Measurements from ENCODE around the gene OR51B2. TPM values are rescaled to one million over a fixed set of nuclear protein-coding genes. Genes with fewer than 3 reads are reported as not detected.

The OR51B2 gene
- total RNA-seq, 1 donor = not detected

DNA sequence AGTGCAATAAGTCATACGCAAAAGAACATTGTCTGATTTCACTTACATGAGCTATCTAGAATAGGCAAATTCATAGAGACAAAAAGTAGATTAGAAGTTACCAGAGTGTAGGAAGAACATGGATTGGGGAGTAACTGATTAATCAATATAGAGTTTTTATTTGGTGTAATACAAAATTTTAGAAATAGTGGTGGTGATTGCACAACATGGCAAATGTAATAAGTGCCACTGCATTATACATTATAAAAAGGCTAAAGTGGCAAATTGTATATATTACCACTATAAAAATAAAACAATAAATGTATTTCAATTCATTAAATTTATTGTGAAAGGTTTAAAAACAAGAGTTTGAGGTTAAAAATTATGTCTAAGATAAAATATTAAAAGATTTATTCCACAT lies 13.7 kb downstream of the OR51B2 start:
- no peak overlapping the region for H3K4me3 ChIP-seq (ENCODE audit: low read depth, low read length)
- TF ChIP-seq, protein P1, sequence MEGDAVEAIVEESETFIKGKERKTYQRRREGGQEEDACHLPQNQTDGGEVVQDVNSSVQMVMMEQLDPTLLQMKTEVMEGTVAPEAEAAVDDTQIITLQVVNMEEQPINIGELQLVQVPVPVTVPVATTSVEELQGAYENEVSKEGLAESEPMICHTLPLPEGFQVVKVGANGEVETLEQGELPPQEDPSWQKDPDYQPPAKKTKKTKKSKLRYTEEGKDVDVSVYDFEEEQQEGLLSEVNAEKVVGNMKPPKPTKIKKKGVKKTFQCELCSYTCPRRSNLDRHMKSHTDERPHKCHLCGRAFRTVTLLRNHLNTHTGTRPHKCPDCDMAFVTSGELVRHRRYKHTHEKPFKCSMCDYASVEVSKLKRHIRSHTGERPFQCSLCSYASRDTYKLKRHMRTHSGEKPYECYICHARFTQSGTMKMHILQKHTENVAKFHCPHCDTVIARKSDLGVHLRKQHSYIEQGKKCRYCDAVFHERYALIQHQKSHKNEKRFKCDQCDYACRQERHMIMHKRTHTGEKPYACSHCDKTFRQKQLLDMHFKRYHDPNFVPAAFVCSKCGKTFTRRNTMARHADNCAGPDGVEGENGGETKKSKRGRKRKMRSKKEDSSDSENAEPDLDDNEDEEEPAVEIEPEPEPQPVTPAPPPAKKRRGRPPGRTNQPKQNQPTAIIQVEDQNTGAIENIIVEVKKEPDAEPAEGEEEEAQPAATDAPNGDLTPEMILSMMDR (IDR thresholded peaks at IDR 0.05; ENCODE audit: insufficient read depth, low read depth, low read length) = no peak
- DNase-seq (ENCODE audit: low read depth) = no peak

DNA sequence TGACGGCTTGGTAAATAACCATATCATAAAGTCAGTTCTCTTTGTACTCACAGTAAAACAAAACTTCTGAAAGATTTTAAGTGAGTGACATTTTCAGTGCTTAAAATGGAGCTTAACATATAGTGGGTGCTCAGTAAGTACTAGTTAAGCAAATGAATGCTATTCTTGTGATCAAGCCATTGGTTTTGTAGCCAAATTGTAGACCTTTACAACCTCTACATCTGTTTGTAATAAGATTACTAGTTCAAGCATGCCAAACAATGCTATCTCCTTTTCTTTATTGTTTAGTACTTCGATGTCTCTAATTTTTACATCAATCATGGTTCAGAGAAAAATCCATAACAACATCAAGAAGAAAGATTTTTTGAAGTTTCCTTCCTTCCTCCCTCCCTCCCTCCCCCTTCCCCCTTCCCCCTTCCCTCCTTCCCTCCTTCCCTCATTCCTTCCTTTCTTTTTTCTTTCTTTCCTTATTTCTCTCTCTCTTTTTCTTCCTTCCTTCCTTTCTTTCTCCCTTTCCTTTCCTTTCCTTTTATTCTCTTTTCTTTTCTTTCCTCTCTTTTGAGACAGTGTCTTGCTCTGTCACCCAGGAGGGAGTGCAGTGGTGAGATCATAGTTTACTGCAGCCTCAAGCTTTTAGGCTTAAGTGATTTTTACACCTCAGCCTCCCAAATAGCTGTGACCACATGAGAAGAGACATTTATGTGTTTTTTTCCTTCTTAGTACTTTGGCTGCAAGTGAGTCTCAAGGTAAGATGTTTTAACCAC lies 16.7 kb downstream of the OR51B2 start:
- TF ChIP-seq, protein P1 (IDR thresholded peaks at IDR 0.05; ENCODE audit: insufficient read depth, low read depth, low read length) = no peak
- DNase-seq (ENCODE audit: low read depth) = no peak
- no peak overlapping the region for H3K4me3 ChIP-seq (ENCODE audit: low read depth, low read length)

DNA sequence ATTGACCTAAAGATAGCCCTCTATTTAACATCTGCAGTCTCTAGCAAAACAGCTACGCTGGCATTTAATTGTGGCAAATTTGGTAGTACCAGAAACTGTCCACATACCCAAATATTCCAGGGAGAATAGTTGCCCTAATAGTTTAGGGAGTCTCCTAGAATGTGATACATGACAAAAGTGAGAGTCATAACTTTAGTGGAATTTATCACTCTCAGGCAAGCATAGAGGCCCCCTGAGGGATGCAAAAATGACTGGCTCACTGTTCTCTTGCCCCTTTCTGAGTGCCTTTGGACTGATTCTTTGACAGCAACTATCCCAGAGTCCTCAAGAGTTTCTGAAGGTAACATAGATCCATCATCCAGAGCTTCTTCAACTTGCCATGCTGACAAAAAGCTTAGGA lies 20.1 kb downstream of the OR51B2 start:
- no peak overlapping the region for H3K4me3 ChIP-seq (ENCODE audit: low read depth, low read length)
- TF ChIP-seq, protein P1 (IDR thresholded peaks at IDR 0.05; ENCODE audit: insufficient read depth, low read depth, low read length) = no peak
- no peak for DNase-seq (ENCODE audit: low read depth)

DNA sequence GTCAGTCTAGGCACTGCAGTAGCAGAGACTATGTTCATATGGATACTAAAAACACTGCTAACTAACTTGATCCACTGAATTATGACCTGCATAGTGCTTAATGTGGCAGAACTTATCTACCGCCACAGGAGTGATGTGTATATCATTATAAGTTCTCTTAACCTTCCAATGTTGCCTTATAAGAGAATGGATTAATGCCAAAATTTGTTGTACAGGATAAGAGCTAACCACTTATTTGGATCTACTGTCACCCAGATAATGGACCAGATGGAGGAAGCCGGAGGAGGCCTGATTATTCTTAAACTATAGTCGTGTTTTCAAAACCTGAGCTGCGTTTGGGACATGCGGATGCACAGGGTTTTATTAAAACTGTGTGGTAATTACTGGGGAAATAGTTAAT lies 20.5 kb downstream of the OR51B2 start:
- no peak overlapping the region for H3K4me3 ChIP-seq (ENCODE audit: low read depth, low read length)
- no peak for DNase-seq (ENCODE audit: low read depth)
- TF ChIP-seq, protein P1 (IDR thresholded peaks at IDR 0.05; ENCODE audit: insufficient read depth, low read depth, low read length) = no peak

DNA sequence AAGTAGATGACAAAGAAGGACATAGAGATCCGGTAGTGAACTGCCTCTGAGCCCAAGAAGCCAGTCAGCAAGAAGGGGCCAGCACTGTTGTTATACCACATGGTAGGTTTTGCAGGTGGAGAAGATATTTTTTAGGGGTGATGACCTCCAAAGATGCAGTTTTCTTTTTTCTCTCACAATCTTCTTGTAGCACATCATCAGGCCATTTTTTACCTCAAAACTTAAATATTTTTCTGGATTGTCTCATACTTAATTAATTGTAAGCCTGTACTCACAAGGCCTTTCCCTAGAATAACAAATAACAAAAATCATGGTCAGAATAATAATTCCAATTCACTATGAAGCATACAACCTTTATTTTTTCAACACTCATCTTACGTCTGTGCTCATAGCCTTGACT lies 22.3 kb downstream of the OR51B2 start, which contains the start of gene OR51B4:
TSS of gene OR51B4 (minus strand) at position 101 of the 400 bp plus-strand sequence. CDS start at position 101, 0 bp downstream.
- H3K4me3 ChIP-seq (ENCODE audit: low read depth, low read length) = no peak within 1 kb of the TSS
- TF ChIP-seq, protein P1 (IDR thresholded peaks at IDR 0.05; ENCODE audit: insufficient read depth, low read depth, low read length) = no peak
- no peak for DNase-seq (ENCODE audit: low read depth)

DNA sequence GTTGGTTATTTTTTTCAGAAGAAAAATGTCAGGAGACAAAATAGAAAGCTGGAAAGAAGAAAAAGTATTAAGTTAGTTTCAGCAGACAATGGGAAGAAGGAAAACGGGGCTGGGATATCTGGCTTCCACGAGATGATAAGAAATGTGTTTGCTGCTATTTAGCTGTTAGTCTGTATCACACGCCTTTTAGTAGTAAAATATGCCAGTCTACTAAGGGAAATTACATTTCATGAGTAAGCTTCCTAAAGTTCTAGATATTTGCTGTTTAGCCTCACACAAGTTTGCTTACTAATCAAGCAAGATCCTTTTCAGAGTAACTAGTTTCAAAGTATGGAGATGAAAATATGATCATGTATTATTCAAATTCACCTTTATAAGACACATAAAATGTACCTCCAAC lies 23.8 kb downstream of the OR51B2 start:
- TF ChIP-seq, protein P1 (IDR thresholded peaks at IDR 0.05; ENCODE audit: insufficient read depth, low read depth, low read length) = no peak
- DNase-seq (ENCODE audit: low read depth) = no peak
- no peak overlapping the region for H3K4me3 ChIP-seq (ENCODE audit: low read depth, low read length)

DNA sequence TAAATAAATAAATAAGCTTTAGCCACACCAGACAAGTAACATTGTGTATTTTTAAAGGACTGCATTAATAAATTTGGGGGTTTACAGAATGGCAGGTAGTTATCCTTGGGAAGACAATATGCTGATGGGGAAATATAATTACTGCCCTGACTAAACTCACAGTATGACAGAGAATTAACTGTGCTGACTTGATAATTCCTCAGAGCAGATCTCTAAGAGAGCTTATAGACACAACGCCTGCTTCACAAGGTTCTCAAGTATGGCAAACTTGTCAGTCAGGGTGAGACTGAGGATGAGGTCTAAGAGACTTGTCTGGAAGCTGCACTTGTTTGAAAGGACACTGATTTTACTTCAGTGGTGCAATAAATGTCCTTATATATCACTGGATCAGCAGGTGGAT lies 25.6 kb downstream of the OR51B2 start:
- H3K4me3 ChIP-seq (ENCODE audit: low read depth, low read length) = no peak overlapping the region
- TF ChIP-seq, protein P1 (IDR thresholded peaks at IDR 0.05; ENCODE audit: insufficient read depth, low read depth, low read length) = no peak
- no peak for DNase-seq (ENCODE audit: low read depth)
